H1 (cell line): Measurements from ENCODE around the gene SUSD1. TPM values are rescaled to one million over a fixed set of nuclear protein-coding genes. Genes with fewer than 3 reads are reported as not detected.

Source experiments
- ATF2 ChIP-seq: IDR thresholded peaks from 2 replicates; pipeline ENCODE4 v1.6.1; 2012; ENCODE audit warnings: low read length, inconsistent platforms
- BCL11A ChIP-seq, 2 experiments: IDR thresholded peaks; one replicate each; pipeline ENCODE4 v1.6.1; 2011; ENCODE audit warnings: low read depth in 2 of 2, low read length in 2 of 2, mild to moderate bottlenecking in 2 of 2
- POU5F1 ChIP-seq: IDR thresholded peaks from 2 replicates; pipeline ENCODE4 v1.6.1; 2011; ENCODE audit warnings: low read depth, mild to moderate bottlenecking, low read length, moderate library complexity
- TAF7 ChIP-seq: optimal IDR thresholded peaks from 2 replicates; pipeline ENCODE3; 2011; ENCODE audit warnings: low read depth, mild to moderate bottlenecking, inconsistent platforms, low read length, moderate library complexity, borderline replicate concordance
- polyA plus RNA-seq, 7 experiments: library from polyadenylated mRNA; depleted of rRNA in 3 of 7; stranded (reverse) in 5 of 7; unstranded in 2 of 7; fragments of >200 nt in 5 of 7; fragments of 200-250 nt in 2 of 7; gene quantifications; 1 replicate in 5 of 7; 2 replicates in 1 of 7; 4 replicates in 1 of 7; pipeline versions ENCODE4 v1.2.1 to v1.2.3, GENCODE V29; 2011 to 2013; ENCODE audit warnings: missing spikeins in 2 of 7, mixed read lengths in 2 of 7
- total RNA-seq: library from RNA; stranded (reverse); fragmentation: NEBNext Ultra II Directional; extraction: Animal tissue kit (Norgen Biotek cat#: 25700); gene quantifications from 2 replicates; pipeline ENCODE4 v1.2.1, GENCODE V29; 2021
- TF ChIP-seq, protein P1 (sequence below): fragments of 300-600 bp; sonication (generic); IDR thresholded peaks from 2 replicates; pipeline ENCODE4 v1.7.1; 2012; ENCODE audit warnings: low read length, moderate library complexity, mild to moderate bottlenecking, inconsistent platforms; ENCODE audit not compliant: insufficient replicate concordance

SUSD1 gene
- total and polyA plus RNA-seq, 2 of the 8 experiments (the other 6 are each of a cell fraction or from before 2014, with no cell fraction given), result 2.8 to 7.2 TPM

- no peak for TF ChIP-seq ATF2
- no peak for TF ChIP-seq BCL11A (IDR thresholded peaks at IDR 0.05; ENCODE audit: low read depth in 2 of 2, low read length in 2 of 2)
- no peak for TF ChIP-seq TAF7
- no peak for TF ChIP-seq POU5F1
- TF ChIP-seq, protein P1, sequence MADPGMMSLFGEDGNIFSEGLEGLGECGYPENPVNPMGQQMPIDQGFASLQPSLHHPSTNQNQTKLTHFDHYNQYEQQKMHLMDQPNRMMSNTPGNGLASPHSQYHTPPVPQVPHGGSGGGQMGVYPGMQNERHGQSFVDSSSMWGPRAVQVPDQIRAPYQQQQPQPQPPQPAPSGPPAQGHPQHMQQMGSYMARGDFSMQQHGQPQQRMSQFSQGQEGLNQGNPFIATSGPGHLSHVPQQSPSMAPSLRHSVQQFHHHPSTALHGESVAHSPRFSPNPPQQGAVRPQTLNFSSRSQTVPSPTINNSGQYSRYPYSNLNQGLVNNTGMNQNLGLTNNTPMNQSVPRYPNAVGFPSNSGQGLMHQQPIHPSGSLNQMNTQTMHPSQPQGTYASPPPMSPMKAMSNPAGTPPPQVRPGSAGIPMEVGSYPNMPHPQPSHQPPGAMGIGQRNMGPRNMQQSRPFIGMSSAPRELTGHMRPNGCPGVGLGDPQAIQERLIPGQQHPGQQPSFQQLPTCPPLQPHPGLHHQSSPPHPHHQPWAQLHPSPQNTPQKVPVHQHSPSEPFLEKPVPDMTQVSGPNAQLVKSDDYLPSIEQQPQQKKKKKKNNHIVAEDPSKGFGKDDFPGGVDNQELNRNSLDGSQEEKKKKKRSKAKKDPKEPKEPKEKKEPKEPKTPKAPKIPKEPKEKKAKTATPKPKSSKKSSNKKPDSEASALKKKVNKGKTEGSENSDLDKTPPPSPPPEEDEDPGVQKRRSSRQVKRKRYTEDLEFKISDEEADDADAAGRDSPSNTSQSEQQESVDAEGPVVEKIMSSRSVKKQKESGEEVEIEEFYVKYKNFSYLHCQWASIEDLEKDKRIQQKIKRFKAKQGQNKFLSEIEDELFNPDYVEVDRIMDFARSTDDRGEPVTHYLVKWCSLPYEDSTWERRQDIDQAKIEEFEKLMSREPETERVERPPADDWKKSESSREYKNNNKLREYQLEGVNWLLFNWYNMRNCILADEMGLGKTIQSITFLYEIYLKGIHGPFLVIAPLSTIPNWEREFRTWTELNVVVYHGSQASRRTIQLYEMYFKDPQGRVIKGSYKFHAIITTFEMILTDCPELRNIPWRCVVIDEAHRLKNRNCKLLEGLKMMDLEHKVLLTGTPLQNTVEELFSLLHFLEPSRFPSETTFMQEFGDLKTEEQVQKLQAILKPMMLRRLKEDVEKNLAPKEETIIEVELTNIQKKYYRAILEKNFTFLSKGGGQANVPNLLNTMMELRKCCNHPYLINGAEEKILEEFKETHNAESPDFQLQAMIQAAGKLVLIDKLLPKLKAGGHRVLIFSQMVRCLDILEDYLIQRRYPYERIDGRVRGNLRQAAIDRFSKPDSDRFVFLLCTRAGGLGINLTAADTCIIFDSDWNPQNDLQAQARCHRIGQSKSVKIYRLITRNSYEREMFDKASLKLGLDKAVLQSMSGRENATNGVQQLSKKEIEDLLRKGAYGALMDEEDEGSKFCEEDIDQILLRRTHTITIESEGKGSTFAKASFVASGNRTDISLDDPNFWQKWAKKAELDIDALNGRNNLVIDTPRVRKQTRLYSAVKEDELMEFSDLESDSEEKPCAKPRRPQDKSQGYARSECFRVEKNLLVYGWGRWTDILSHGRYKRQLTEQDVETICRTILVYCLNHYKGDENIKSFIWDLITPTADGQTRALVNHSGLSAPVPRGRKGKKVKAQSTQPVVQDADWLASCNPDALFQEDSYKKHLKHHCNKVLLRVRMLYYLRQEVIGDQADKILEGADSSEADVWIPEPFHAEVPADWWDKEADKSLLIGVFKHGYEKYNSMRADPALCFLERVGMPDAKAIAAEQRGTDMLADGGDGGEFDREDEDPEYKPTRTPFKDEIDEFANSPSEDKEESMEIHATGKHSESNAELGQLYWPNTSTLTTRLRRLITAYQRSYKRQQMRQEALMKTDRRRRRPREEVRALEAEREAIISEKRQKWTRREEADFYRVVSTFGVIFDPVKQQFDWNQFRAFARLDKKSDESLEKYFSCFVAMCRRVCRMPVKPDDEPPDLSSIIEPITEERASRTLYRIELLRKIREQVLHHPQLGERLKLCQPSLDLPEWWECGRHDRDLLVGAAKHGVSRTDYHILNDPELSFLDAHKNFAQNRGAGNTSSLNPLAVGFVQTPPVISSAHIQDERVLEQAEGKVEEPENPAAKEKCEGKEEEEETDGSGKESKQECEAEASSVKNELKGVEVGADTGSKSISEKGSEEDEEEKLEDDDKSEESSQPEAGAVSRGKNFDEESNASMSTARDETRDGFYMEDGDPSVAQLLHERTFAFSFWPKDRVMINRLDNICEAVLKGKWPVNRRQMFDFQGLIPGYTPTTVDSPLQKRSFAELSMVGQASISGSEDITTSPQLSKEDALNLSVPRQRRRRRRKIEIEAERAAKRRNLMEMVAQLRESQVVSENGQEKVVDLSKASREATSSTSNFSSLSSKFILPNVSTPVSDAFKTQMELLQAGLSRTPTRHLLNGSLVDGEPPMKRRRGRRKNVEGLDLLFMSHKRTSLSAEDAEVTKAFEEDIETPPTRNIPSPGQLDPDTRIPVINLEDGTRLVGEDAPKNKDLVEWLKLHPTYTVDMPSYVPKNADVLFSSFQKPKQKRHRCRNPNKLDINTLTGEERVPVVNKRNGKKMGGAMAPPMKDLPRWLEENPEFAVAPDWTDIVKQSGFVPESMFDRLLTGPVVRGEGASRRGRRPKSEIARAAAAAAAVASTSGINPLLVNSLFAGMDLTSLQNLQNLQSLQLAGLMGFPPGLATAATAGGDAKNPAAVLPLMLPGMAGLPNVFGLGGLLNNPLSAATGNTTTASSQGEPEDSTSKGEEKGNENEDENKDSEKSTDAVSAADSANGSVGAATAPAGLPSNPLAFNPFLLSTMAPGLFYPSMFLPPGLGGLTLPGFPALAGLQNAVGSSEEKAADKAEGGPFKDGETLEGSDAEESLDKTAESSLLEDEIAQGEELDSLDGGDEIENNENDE, result no peak
Measured at GRCh38 chr9:112063151-112063550, 111.9 kb downstream of the SUSD1 start (continued).
